A673 (cell line): ENCODE results near the gene SORL1-AS1.

Experiments used
- BruUV-seq: library from RNA; stranded (reverse); fragments of 400-500 nt; replicated peaks from 2 replicates; lab custom pipeline; 2021; lab: Mats Ljungman, UMichigan
- CTCF ChIA-PET: fragments of 300-600 bp; sonication (Branson Sonifier 250); formaldehyde crosslinking; loops from one replicate; lab custom pipeline; 2022; ENCODE audit warnings: antibody characterized with exemption; lab: Charles Lee
- POLR2A ChIA-PET: fragments of 300-600 bp; sonication (Branson Sonifier 250); formaldehyde crosslinking; loops from one replicate; lab custom pipeline; 2022; ENCODE audit warnings: antibody characterized with exemption; ENCODE audit not compliant: low non-redundant PET; lab: Charles Lee
- DNase-seq: peaks from one replicate; pipeline ENCODE4 v3.0.0-alpha.2; 2015; ENCODE audit warnings: low spot score
- H3K27ac ChIP-seq: fragments of 200-600 bp; sonication (generic); 2 replicates; pipeline ENCODE4 v1.5.1; 2016; ENCODE audit warnings: mixed run types, low read depth, mild to moderate bottlenecking, mixed read lengths, antibody characterized with exemption, low read length; ENCODE audit not compliant: poor library complexity, severe bottlenecking
- H3K27me3 ChIP-seq: fragments of 200-600 bp; sonication (generic); replicated peaks from 2 replicates; pipeline ENCODE4 v1.6.1; 2017; ENCODE audit warnings: mixed run types, low read depth, mild to moderate bottlenecking, mixed read lengths, antibody characterized with exemption, low read length; ENCODE audit not compliant: insufficient read depth, poor library complexity
- H3K36me3 ChIP-seq: fragments of 200-600 bp; sonication (generic); 2 replicates; pipeline ENCODE4 v1.6.1; 2016; ENCODE audit warnings: mixed run types, mild to moderate bottlenecking, mixed read lengths, antibody characterized with exemption, low read length; ENCODE audit not compliant: insufficient read depth, poor library complexity, severe bottlenecking
- H3K4me1 ChIP-seq: fragments of 200-600 bp; sonication (generic); 2 replicates; pipeline ENCODE4 v1.6.1; 2017; ENCODE audit warnings: mixed run types, mild to moderate bottlenecking, mixed read lengths, antibody characterized with exemption, low read length; ENCODE audit not compliant: insufficient read depth, poor library complexity, severe bottlenecking
- H3K4me3 ChIP-seq: fragments of 200-600 bp; sonication (generic); 2 replicates; pipeline ENCODE4 v1.5.1; 2016; ENCODE audit warnings: low read depth, mixed run types, mild to moderate bottlenecking, mixed read lengths, low read length; ENCODE audit not compliant: poor library complexity, severe bottlenecking
- H3K9me3 ChIP-seq: fragments of 200-600 bp; sonication (generic); 2 replicates; pipeline ENCODE4 v1.6.1; 2016; ENCODE audit warnings: mixed run types, low read depth, mild to moderate bottlenecking, mixed read lengths, antibody characterized with exemption, low read length; ENCODE audit not compliant: poor library complexity, severe bottlenecking
- EZH2 ChIP-seq: fragments of 200-600 bp; sonication (generic); IDR thresholded peaks from 2 replicates; pipeline ENCODE4 v1.6.1; 2017; ENCODE audit warnings: borderline replicate concordance, low read depth, mild to moderate bottlenecking, mixed read lengths, antibody characterized with exemption, low read length; ENCODE audit not compliant: poor library complexity, severe bottlenecking
- intact Hi-C: fragments of 100-400 bp; cut with micrococcal nuclease; formaldehyde crosslinking; loops from one replicate; pipeline ENCODE4 v1.10.0; 2022; ENCODE audit not compliant: unreplicated experiment
- TF ChIP-seq, protein P1 (sequence below): fragments of 300-800, 200-600 bp; sonication (generic); conservative IDR thresholded peaks from 2 replicates; pipeline ENCODE4 v1.5.1; 2017; ENCODE audit warnings: low read depth, mild to moderate bottlenecking, antibody characterized with exemption, low read length, moderate library complexity, mixed read lengths

Gene SORL1-AS1

DNA sequence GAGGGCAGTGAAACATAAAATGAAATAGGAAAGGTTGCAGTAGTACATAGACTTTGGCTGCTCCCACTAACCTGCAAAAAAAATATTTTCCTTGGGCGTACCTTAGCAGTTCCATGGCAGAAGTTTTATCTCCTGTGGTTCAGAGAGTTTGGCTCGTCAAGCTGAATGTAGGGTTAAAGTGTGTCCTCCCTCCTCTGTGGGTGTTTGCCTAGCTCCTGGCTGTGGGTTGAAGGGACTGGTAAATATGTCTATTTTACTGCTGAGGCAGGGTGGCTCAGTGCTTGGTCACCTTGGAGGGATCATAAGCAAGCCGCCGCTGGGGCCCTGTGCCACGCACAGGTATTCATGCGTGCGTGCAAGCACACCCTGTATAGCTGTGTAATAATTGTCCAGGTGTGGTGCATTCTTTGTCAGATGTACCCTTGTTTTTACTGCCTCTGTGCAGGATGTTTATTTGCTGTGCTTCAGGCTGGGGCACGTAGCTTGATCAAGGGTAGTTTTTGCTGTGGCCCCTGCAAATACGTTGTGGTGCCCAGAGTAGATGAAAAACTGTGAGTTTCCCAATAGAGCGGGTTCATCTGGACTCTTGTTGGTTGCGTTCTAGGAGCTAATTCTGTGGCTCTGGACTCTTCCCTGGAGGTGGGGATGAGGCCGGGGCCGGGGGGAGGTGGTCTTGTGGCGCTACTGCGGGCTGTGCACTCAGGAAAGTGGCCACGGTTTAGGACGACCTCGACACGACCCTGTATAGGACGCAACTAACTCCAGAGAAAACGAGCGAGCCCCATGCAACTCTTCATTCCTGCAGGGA is 1.4 kb downstream of the SORL1-AS1 start:
- intact Hi-C loops, result loop anchor here (5.0 kb wide), 1 partner anchor 141 kb away; no protein-coding TSS in a partner anchor
- peaks cover 42% of the 10 kb centered on the region for H3K27me3 ChIP-seq
- DNase-seq, result no peak
- H3K4me1 ChIP-seq, result no peaks in the 10 kb centered on the region
- BruUV-seq, result no TSS peak
- CTCF ChIA-PET, result no interaction called here
- POLR2A ChIA-PET, result no interaction called here
- H3K36me3 ChIP-seq, result no peaks in the 10 kb centered on the region
- H3K27ac ChIP-seq, result no peak overlapping the region
- peak overlapping the region; percentile 62 for H3K4me3 ChIP-seq
- no peaks in the 10 kb centered on the region for H3K9me3 ChIP-seq
- TF ChIP-seq, protein P1, sequence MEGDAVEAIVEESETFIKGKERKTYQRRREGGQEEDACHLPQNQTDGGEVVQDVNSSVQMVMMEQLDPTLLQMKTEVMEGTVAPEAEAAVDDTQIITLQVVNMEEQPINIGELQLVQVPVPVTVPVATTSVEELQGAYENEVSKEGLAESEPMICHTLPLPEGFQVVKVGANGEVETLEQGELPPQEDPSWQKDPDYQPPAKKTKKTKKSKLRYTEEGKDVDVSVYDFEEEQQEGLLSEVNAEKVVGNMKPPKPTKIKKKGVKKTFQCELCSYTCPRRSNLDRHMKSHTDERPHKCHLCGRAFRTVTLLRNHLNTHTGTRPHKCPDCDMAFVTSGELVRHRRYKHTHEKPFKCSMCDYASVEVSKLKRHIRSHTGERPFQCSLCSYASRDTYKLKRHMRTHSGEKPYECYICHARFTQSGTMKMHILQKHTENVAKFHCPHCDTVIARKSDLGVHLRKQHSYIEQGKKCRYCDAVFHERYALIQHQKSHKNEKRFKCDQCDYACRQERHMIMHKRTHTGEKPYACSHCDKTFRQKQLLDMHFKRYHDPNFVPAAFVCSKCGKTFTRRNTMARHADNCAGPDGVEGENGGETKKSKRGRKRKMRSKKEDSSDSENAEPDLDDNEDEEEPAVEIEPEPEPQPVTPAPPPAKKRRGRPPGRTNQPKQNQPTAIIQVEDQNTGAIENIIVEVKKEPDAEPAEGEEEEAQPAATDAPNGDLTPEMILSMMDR, result no peak
- TF ChIP-seq EZH2, result no peak

- DNase-seq, result no peak
- intact Hi-C loops, result loop anchor here (5.0 kb wide), 1 partner anchor 142 kb away; no protein-coding TSS in a partner anchor
- POLR2A ChIA-PET, result no interaction called here
Observed at GRCh38 chr11:121450401-121450800, 2.4 kb downstream of the SORL1-AS1 start.

GRCh38 chr11:121449626-121450025 is 3.1 kb downstream of the SORL1-AS1 start:
- Histone ChIP-seq H3K36me3 (no peaks in the 10 kb centered on the region), H3K27me3 (peaks cover 37% of the 10 kb centered on the region), H3K4me1 (no peaks in the 10 kb centered on the region), H3K27ac (no peak overlapping the region), H3K9me3 (no peaks in the 10 kb centered on the region), H3K4me3 (no peak overlapping the region)
- intact Hi-C loops, result loop anchor here (5.0 kb wide), 1 partner anchor 143 kb away; no protein-coding TSS in a partner anchor
- TF ChIP-seq EZH2, result no peak
- TF ChIP-seq, protein P1, result no peak
- POLR2A ChIA-PET, result no interaction called here
- BruUV-seq, result no TSS peak
- no peak for DNase-seq
- CTCF ChIA-PET, result no interaction called here

More at GRCh38 chr11:121450401-121450800, 2.4 kb downstream of the SORL1-AS1 start:
- Histone ChIP-seq H3K4me3 (no peak overlapping the region), H3K27me3 (peaks cover 42% of the 10 kb centered on the region), H3K9me3 (no peaks in the 10 kb centered on the region), H3K36me3 (no peaks in the 10 kb centered on the region), H3K4me1 (no peaks in the 10 kb centered on the region), H3K27ac (no peak overlapping the region)
- CTCF ChIA-PET, result no interaction called here
- TF ChIP-seq, protein P1, result no peak
- no peak for TF ChIP-seq EZH2
- BruUV-seq, result no TSS peak
